HUES6 (cell line): ENCODE data around the gene RBM42.
A peak's percentile ranks its signal among the peaks of the same experiment; 100 is the strongest.
"Not testable (repeated sequence)": the region's sequence is repeated elsewhere in the genome, so short reads cannot be mapped to it uniquely, and the experiment has no call there.

Source experiments
- H3K27ac ChIP-seq: 2 replicates; pipeline ENCODE4 v1.7.0; 2013; ENCODE audit warnings: low read depth, mild to moderate bottlenecking, low read length, inconsistent platforms
- H3K27me3 ChIP-seq: 2 replicates; pipeline ENCODE4 v1.6.1; 2013; ENCODE audit warnings: low read length; ENCODE audit not compliant: control insufficient read depth, insufficient read depth
- H3K36me3 ChIP-seq: 2 replicates; pipeline ENCODE4 v1.6.1; 2013; ENCODE audit warnings: low read length; ENCODE audit not compliant: control insufficient read depth, insufficient read depth
- H3K4me1 ChIP-seq: 2 replicates; pipeline ENCODE4 v1.6.1; 2013; ENCODE audit warnings: low read length; ENCODE audit not compliant: control insufficient read depth, insufficient read depth
- H3K4me3 ChIP-seq: 2 replicates; pipeline ENCODE4 v1.5.1; 2013; ENCODE audit warnings: low read depth, low read length
- H3K9ac ChIP-seq: one replicate; pipeline ENCODE4 v1.6.1; 2013; ENCODE audit warnings: mild to moderate bottlenecking, low read length
- H3K9me3 ChIP-seq: 2 replicates; pipeline ENCODE4 v1.6.1; 2013; ENCODE audit warnings: low read depth, low read length; ENCODE audit not compliant: control insufficient read depth, insufficient read depth

Gene RBM42

DNA sequence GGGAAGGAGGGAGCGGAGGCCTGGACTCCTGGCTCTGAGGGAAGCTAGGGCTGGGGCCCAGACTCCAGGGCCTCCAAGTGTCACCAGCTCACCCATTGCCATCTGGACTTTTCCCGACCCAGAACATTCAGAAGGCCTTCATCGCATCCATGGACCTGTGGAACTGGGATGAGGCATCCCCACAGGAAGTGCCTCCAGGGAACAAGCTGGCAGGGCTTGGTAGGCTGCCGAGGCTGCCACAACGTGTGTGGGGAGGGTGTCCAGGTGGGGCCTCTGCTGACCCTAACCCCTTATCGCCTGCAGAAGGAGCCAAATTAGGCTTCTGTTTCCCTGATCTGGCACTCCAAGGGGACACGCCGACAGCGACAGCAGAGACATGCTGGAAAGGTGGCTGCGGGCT is 13.5 kb downstream of the RBM42 start:
- H3K27me3 ChIP-seq = peaks cover 8% of the 10 kb centered on the region; the same call in 1 of the 2 replicates
- no peaks in the 10 kb centered on the region for H3K9me3 ChIP-seq
- peaks cover 12% of the 10 kb centered on the region for H3K36me3 ChIP-seq
- H3K4me3 ChIP-seq = peak overlapping the region; percentile 32; the same call in 1 of the 2 replicates
- H3K4me1 ChIP-seq = peaks cover 41% of the 10 kb centered on the region
- H3K9ac ChIP-seq = peak overlapping the region; percentile 49
- peak overlapping the region; percentile 73; the same call in 1 of the 2 replicates for H3K27ac ChIP-seq

GRCh38 chr19:35642798-35643254 is 14.0 kb downstream of the RBM42 start:
- Histone ChIP-seq H3K4me3 (peak overlapping the region; percentile 69), H3K36me3 (peaks cover 7% of the 10 kb centered on the region), H3K9me3 (no peaks in the 10 kb centered on the region), H3K4me1 (peaks cover 41% of the 10 kb centered on the region), H3K27me3 (peaks cover 8% of the 10 kb centered on the region; the same call in 1 of the 2 replicates), H3K27ac (peak overlapping the region; percentile 69; the same call in 1 of the 2 replicates), H3K9ac (peak overlapping the region; percentile 66)

DNA sequence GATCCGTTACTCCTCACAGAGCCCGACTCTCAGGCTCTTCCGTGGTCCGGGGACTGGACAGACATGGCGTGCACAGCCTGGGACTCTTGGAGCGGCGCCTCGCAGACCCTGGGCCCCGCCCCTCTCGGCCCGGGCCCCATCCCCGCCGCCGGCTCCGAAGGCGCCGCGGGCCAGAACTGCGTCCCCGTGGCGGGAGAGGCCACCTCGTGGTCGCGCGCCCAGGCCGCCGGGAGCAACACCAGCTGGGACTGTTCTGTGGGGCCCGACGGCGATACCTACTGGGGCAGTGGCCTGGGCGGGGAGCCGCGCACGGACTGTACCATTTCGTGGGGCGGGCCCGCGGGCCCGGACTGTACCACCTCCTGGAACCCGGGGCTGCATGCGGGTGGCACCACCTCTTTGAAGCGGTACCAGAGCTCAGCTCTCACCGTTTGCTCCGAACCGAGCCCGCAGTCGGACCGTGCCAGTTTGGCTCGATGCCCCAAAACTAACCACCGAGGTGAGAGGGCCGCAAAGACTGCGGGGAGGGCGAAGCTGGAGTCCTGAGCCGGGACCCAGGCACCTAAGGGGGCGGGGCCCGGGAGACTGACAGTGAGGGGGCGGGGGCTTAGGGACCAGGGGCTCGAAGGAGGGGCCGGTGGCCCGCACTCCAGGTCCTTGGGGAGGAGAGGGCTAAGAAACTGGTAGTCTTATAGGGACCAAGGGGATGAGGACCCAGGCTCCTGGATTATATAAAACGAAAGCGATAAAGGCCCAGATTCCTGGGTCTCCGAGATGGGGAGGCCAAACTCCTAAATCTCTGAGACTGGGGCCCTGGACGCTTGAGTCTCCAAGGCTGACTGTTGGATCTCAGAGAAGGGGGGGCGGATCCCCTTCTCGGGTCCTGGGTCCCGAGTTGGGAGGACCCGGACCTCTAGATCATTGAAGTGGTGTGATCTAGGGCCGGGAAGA is 14.7 kb downstream of the RBM42 start:
- Histone ChIP-seq H3K27me3 (peaks cover 8% of the 10 kb centered on the region; the same call in 1 of the 2 replicates), H3K36me3 (no peaks in the 10 kb centered on the region), H3K27ac (peak overlapping the region; percentile 69; the same call in 1 of the 2 replicates), H3K9me3 (no peaks in the 10 kb centered on the region), H3K4me1 (peaks cover 41% of the 10 kb centered on the region), H3K4me3 (peak overlapping the region; percentile 69), H3K9ac (peak overlapping the region; percentile 66)

DNA sequence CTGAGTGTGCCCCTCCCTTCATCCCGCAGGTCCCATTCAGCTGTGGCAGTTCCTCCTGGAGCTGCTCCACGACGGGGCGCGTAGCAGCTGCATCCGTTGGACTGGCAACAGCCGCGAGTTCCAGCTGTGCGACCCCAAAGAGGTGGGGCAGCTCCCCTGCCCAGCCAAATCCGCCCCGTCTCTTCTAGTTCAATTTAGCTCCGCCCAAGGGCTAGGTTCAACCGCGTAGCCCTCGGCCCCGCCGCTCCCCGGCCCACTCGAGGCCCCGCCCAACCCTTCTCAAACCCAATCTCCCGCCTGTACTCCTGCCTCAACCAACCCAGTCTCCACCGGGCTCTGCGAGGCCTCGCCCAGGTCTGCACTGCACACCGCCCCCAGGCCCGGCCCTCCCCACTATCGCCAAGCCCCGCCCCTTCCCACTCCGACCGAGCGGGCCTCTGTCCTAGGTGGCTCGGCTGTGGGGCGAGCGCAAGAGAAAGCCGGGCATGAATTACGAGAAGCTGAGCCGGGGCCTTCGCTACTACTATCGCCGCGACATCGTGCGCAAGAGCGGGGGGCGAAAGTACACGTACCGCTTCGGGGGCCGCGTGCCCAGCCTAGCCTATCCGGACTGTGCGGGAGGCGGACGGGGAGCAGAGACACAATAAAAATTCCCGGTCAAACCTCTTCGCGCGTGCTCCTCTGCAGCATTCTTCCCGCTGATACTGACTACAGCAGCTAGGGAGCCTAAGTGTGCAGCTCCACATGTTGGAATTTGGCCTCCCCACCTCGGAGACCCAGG is 15.6 kb downstream of the RBM42 start:
- H3K4me1 ChIP-seq = peaks cover 34% of the 10 kb centered on the region
- no peaks in the 10 kb centered on the region for H3K36me3 ChIP-seq
- H3K27me3 ChIP-seq = peaks cover 8% of the 10 kb centered on the region; the same call in 1 of the 2 replicates
- H3K9ac ChIP-seq = peak overlapping the region; percentile 54
- peak overlapping the region; percentile 69 for H3K4me3 ChIP-seq
- H3K9me3 ChIP-seq = no peaks in the 10 kb centered on the region
- no peak overlapping the region for H3K27ac ChIP-seq

DNA sequence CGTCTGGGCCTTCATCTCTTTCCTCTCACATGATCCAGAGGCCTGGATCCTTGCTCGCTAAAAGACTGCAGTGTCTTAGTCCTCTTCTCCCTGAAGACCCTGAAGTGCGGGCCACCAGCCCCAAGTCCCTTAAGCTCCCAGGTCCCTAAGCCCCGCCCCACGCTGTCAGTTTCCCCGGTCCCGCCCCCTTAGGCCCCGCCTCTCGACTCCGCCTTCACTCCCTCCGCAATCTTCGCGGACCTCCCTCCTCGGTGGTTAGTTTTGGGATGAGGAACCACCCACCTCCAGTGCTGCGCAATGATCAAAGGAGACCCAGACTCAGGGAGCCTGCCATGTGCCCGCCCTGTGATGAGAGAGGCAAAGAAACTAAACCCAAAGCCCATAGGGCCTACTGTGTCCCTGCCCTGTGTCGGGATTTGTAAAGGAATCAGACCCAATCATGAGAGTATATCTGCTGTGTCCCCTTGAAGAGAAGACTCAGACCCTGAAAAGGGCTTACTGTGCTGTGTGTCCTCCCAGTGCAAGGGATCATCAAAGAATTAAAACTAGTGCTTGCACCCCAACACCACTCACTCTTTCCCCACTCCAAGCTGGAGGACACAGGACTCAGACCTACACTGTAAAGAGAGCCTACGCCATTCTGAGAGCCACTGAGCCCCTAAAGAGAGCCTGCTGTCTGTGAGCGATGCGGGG is 16.3 kb downstream of the RBM42 start:
- Histone ChIP-seq H3K4me3 (peak overlapping the region; percentile 69), H3K27me3 (peaks cover 8% of the 10 kb centered on the region; the same call in 1 of the 2 replicates), H3K4me1 (peaks cover 32% of the 10 kb centered on the region), H3K9me3 (no peaks in the 10 kb centered on the region), H3K9ac (peak overlapping the region; percentile 54), H3K27ac (no peak overlapping the region), H3K36me3 (no peaks in the 10 kb centered on the region)

GRCh38 chr19:35645680-35646511 is 17.1 kb downstream of the RBM42 start:
- Histone ChIP-seq H3K27ac (no peak overlapping the region), H3K9me3 (no peaks in the 10 kb centered on the region), H3K27me3 (peaks cover 8% of the 10 kb centered on the region; the same call in 1 of the 2 replicates), H3K36me3 (peaks cover 4% of the 10 kb centered on the region), H3K4me3 (no peak overlapping the region), H3K4me1 (peaks cover 32% of the 10 kb centered on the region), H3K9ac (no peak overlapping the region)

- Histone ChIP-seq H3K27me3 (peaks cover 5% of the 10 kb centered on the region; the same call in 1 of the 2 replicates), H3K9ac (peak within 1 kb of the TSS; percentile 68), H3K27ac (no peak within 1 kb of the TSS), H3K4me1 (peaks cover 12% of the 10 kb centered on the region; the same call in 1 of the 2 replicates), H3K9me3 (no peaks in the 10 kb centered on the region), H3K4me3 (peak within 1 kb of the TSS; percentile 81), H3K36me3 (peaks cover 18% of the 10 kb centered on the region)
These were observed 19.5 kb downstream of the RBM42 start, which contains the start of gene COX6B1 for GRCh38 chr19:35648017-35648961. Gene COX6B1 (plus strand): TSS chr19:35648323. CDS start chr19:35651244, 2,921 bp downstream.

DNA sequence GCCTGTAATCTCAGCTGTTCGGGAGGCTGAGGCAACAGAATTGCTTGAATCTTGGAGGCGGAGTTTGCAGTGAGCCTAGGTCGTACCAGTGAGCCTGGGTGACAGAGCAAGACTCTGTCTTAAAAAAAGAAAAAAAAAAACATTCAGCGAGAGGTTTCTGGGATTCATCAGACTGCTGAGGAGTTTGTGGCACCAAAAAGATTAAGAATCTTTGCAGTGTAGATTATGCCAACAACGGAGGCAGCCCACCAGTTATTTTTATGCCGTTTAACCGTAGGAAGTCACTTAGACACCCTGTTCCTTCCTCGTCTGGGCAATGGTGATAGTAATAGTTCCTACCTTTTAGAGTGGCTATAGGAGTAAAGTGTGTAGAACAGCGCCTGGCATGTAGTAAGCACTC is 21.7 kb downstream of the RBM42 start:
- no peak overlapping the region for H3K9ac ChIP-seq
- H3K4me1 ChIP-seq = peaks cover 4% of the 10 kb centered on the region; the same call in 1 of the 2 replicates
- H3K36me3 ChIP-seq = peaks cover 37% of the 10 kb centered on the region
- H3K9me3 ChIP-seq = no peaks in the 10 kb centered on the region
- no peak overlapping the region for H3K4me3 ChIP-seq
- no peak overlapping the region for H3K27ac ChIP-seq
- peaks cover 3% of the 10 kb centered on the region; the same call in 1 of the 2 replicates for H3K27me3 ChIP-seq

- H3K36me3 ChIP-seq = peaks cover 71% of the 10 kb centered on the region
- not testable (repeated sequence) for H3K27me3 ChIP-seq, H3K4me1 ChIP-seq, H3K9me3 ChIP-seq, H3K4me3 ChIP-seq, H3K27ac ChIP-seq, H3K9ac ChIP-seq
These were observed 26.0 kb downstream of the RBM42 start for GRCh38 chr19:35654828-35655227.
